NCI-H226 (cell line): ENCODE results near the gene PDCD10.

Source experiments
- DNase-seq: peaks from one replicate; pipeline ENCODE4 v3.0.0-alpha.2; 2015

The PDCD10 gene

DNA sequence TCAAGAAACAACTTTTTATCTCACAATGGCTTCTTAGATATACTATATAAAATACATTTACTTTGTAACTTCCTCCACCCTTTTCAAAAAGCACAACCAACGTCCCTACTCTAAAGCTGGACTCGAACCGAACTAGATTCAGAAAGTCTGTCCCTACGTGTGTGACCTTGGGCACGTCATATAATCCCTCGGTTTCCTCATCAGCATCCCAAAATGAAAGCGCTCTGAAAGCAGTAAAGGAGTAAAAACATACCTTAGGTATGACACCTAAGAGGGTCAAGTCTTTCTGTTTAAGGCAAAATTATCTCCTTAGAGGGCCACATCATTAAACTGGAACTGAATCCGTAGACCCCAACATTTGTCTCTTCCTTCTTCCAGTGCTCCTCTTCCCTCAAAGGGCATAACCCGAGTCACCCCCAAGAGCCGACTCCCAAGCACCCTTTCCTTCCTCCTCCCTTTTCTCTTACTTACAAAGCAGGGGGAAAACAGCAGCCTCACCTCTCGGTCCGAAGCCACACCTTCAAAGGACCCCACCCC, 663 bp downstream of the PDCD10 start:
- DNase-seq = no peak

DNA sequence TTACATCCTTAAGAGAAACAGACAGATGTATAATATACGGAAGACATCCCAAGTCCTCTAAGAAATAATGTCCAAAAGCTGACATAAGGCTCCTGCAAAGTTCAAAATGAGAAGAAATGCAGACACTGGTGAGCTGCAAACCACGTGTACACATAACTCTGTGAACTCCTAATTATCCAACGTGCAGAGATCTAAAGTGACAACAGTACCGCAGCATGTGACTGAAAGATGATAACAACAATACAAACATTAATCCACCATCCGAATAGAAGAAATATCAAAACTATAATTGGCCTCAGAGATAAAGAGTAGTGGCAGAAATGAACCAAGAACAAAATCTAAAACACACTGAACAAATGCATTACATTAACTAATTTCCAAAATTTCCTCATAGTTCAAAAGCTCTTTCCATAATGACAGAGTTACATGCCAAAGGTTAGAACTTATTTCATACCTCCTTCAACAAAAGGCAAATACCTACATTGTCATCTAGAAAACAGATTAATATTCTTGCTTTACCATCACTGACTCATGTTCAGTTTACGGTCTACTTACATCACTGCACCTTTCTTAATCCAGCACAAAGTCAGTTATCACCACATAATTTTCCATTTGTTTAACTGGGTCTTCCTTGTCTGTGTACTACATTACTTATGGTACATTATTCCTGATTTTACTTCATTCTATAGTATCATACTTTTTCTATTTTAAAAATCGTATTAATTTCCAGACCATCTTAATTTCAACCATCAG, 2.2 kb downstream of the PDCD10 start:
- DNase-seq = no peak

DNA sequence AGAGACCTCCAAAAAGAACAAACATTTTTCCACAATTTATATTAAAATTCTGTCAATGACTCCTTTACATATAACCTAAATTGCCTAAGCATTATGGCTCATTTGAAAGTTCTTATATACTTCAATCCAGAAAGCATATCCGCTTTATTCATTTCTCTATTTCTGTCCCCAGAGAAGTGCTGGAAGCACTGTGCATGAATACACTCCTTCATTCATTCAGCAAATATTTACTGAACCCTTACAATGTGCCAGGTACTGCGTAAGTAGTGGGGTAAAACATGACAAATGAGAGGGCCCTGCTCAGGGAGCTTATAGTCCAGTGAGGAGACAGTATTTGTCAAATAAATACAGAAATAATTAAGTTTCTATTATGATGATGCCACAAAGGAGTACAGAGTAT, 3.3 kb downstream of the PDCD10 start:
- no peak for DNase-seq

DNA sequence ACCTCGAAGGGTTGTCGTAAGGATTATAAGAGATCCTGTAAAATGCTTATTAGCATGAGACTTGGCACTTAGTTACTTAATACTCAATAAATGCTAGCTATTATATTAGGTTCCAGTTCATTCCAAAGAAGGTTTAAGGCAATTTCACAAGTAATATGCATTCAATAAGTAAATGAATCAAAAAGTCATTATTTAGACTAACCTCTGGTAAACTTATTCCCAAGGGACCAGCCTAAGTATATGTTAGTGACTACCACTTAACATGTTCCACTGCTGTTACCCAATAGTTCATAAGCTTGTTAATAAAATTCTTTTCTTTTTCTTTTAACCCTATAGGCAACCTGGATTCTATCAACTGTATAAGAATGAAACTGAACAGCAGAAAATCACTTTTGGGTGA, 5.1 kb downstream of the PDCD10 start:
- no peak for DNase-seq

DNA sequence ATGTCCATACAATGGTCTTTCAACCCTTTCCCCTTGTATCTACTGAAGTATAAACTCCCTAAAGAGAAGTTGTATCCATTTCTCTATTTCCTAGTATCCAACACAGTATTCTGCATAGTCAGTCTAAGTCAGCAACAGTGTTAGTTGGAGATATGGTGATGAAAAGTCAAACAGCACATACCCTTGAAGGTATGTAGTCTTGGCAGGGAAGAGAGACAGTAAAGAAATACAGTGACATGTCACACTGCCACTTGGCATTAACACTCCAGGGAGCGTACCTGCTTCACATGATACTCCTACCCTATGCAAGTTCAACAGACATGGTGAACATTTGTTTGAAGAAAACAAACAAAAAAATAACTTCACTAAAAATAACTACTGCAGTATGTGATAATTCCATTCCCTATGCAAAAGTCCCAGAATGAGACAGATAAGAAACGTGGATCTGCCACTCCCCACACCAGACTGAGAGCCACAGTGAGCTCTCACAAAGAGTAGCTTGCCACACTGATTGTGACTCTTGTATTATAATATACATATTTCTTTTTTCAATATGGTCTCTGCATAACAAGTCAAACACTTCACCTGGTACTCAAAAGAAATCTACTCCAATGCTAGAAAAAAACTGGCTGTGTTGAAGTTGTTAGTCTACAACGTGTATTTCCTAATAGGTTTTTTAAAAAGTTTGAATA, 5.9 kb downstream of the PDCD10 start:
- no peak for DNase-seq

DNA sequence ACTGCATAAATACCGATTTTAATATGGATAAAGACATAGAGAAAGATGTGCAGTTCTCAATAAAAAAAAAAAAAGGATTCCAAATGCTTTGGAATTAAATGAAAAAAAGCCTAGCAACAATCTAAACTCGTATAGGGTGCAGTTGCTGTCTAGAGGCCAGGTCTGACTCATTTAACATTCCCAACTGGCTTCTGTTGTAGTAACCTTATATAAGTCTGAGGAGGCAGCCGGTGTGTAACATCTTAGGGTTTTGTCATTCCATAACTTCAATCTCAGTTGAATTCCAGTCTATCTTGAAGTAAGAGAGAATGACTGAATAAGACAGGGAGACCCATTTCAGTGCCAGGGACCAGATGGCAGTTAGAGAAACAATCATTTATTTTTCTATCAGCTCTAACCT, 6.5 kb downstream of the PDCD10 start:
- peak; percentile 60 for DNase-seq

DNA sequence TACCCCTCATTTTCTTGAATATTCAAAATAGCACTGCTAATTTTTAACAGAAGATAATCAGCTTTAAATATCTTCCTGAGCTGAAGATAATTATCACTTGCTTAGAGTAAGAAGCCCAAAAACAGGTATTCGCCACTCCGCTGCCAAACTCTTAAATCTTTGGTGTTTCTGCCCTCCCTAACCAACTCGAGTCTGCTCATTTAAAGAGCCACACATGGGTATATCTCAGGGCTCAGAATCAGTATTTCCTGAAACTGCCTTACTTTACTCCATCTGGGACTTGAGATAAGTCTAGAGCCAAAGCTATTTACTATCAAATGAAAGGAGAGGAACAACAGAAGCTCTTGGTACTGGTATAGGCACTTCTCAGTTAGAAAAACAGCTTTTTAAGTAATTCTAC, 10.8 kb downstream of the PDCD10 start:
- no peak for DNase-seq

DNA sequence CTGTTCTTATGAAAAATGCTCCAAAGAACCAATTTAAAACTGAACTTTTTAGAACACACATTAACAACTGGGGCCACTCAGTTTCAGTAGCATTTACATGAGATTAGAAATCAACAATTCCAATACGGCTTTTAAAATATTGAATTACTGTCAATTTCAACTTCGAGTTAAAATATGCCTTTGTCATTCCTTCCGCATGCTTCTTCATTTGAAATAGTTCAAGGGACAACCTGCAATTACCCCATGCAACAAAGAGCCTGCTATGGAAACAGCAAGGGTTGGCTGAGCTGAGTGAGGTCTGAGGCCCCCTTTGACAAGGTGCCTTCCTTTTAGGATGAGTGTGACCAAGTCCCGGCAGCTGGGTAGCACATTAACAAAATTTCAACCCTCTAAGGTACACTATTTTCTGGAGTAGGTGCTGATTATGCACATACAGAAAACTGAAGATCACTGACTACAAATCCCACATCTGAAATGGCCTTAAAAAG, 11.6 kb downstream of the PDCD10 start:
- DNase-seq = no peak

DNA sequence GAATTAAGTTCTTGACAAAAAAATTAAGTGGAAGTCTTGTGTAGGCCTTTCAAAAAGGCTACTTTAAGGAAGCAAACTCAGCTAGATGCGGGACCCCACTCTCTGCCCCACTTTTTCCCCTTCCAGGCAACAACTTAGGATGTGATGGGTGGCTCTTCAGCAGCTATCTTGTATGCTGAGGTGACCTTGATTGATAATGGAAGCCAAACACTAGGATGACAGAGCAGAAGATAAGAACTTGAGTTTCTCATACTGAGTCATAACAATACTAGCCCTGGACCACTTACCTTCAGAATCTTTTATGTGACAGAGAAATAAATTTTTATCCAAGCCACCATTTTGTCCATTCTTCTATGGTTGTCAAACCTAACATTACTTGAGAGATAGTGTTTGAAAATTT, 16.1 kb downstream of the PDCD10 start:
- DNase-seq = no peak

DNA sequence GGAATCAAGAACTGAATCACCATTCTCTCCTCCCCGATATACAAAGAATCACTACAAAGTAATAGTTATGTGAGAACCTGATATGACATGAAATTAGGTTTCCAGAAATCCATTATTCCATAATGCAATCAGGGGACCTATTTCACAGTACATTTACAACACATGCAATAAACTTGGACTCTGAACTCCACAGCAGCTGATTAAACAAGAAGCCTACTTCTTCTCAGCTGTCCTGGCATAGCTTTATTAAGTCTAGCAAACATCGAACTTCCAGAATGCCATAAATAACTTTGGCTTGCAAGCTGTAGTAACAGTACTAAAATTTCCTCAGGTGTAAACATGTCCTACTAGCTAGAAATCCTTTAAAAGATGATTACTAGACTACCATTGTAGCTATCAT, 17.8 kb downstream of the PDCD10 start:
- no peak for DNase-seq

DNA sequence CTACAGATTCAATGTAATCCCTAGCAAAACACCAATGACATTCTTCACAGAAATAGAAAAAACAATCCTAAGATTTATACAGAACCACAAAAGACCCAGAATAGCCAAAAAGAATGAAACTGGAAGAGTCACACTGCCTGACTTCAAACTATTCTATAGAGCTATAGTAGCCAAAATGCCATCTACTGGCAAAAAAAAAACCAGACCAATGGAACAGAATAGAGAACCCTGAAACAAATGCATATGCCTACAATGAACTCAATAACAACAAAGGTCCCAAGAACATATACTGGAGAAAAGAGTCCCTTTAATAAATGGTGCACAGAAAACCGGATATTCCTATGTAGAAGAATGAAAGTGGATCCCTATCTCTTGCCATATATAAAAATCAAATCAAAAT, 19.8 kb downstream of the PDCD10 start:
- DNase-seq = no peak

DNA sequence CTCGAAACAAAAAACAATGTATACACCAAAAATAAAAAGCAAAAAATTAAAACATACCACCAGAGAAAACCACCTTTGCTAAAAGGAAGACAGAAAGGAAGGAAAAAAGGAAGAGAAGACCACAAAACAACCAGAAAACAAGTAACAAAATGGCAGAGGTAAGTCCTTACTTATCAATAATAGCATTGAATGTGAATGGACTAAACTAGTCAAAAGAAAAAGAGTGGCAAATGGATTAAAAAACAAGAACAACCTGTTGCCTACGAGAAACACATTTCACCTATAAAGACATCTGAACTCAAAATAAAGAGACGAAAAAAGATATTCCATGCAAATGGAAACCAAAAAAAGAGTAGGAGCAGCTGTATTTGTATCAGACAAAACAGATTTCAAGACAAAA, 22.2 kb downstream of the PDCD10 start:
- no peak for DNase-seq

DNA sequence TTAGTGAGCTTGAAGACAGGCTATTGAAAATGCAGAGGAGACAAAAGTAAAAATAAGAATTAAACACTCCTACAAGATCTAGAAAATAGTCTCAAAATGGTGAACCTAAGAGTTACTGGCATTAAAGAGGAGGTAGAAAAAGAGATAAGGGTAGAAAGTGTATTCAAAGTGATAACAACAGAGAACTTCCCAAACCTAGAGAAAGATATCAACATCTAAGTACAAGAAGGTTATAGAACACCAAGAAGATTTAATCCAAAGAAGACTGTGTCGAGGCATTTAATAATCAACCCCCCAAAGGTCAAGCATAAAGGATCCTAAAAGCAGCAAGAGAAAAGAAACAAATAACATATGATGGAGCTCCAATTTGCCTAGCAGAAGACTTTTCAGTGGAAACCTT, 23.3 kb downstream of the PDCD10 start:
- no peak for DNase-seq

DNA sequence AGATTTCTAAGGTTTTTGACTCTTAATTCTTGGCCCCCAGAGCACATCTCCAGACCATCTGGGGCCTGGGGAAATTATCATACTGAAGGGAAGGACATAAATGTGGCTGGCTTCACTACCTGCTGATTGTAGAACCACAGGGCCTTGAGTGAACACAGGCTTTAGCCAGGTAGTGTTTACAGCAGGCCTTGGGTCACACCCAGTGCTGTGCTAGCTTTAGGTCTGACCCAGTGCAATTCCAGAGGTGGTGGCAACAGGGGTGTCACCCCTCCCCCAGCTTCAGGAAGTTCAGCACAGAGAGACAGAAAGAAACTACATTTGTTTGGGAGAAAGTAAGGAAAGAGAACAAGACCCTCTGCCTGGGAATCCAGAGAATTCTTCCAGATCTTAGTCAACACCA, 24.1 kb downstream of the PDCD10 start:
- DNase-seq = no peak

DNA sequence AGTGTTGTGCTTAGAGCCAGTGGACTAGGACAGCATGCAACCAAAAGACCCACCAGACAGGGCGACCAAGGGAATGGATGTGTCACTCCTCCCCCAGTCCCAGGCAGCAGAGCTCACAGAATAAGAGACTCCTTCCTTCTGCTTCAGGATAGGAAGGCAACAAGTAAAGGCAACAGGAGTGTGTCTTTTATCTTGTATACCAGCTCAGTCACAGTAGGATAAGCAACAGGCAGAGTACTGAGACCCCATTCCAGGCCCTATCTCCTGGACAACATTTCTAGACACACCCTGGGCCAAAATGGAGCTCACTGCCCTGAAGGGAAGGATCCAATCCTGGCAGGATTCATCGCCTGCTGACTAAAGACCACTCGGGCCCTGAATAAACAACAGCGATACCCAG, 25.0 kb downstream of the PDCD10 start:
- no peak for DNase-seq

DNA sequence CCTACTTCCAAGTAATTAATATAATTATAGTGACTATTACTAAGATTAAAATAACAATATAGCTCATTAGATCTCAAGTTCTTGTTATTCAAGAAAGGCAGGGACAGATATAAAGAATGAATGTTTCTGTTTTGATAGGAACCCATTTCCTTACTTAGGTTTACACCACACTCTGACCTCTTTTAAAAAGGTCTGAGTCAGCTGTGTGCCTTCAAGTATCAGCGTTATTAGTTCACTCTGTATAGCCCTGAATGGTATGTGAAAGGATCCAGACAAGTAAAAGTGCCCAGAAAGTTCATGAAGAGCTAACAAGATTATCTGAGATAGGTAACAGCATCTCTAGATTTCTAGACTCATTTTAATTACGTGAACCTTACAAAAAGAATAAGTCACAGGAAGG, 28.9 kb downstream of the PDCD10 start:
- DNase-seq = no peak

DNA sequence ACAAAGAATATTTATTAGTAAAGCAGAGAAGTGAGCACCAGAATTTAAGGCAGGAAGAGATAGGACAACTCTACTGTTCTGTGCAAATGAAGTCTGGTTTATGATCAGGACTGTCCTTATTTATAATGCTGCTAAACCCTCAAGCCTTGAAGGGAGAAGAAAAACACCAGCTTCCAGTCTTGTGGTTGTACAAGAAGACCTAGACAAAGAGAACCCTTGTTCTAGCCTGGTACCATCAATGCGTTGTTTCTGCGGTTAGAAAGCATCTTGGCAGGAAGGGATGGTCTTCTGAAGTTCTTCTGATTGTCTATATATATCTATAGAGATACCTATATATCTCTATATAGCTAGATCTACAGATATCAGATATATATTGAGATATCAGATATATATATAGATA, 33.8 kb downstream of the PDCD10 start:
- no peak for DNase-seq

DNA sequence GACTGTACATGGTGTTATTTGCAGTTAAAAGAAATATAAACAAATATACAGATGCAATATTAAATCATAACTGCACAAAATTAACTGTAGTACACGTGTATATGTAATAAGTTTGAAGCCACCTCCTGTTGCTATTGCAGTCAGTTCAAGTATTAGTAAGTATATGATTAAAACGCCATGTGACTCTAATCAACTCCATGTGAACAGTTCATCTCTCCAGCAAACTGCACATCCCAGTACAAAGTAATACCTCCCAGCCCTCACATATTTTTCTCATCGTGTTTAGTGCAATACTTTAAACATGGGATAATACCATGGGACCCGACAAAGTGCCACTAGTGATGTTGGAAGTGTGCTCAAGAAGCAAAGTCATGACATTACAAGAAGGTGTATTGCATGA, 34.6 kb downstream of the PDCD10 start:
- no peak for DNase-seq

DNA sequence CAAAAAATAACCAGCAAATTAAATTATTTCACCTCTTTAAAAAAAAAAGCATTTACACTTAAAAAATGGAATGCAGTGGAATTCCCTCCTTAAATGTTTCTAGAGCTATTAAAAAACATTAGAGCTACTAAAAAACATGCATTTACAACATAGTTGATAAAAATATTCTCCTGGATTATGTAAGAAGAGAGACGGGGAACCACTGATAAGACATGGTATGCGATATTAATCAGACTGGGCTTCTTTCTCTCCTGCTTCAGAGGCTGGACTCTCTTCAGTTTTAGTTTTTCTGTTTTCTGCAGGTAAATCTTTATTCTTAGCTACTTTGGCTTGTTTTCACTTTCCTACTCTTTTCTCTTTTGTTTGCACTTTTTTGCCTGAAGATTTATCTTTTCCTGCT, 40.6 kb downstream of the PDCD10 start:
- DNase-seq = no peak

DNA sequence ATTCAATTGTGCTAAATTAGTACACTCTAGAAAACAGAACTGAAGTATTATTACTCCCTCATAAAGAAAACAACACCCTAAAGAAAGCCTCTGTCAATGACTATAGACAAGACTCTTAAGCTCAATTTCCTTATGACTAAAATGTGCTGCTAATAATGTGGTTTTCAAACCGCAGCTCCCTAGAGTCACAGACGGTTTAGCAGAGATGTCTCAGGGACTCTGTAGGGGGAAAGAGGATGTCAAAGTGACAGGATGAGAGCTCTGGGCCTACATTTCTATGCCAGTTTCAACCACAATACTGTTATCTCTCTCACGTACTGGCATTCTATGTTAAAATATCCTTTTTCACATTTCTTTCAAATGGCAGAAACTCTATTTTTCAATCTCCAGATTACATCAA, 43.3 kb downstream of the PDCD10 start:
- no peak for DNase-seq

DNA sequence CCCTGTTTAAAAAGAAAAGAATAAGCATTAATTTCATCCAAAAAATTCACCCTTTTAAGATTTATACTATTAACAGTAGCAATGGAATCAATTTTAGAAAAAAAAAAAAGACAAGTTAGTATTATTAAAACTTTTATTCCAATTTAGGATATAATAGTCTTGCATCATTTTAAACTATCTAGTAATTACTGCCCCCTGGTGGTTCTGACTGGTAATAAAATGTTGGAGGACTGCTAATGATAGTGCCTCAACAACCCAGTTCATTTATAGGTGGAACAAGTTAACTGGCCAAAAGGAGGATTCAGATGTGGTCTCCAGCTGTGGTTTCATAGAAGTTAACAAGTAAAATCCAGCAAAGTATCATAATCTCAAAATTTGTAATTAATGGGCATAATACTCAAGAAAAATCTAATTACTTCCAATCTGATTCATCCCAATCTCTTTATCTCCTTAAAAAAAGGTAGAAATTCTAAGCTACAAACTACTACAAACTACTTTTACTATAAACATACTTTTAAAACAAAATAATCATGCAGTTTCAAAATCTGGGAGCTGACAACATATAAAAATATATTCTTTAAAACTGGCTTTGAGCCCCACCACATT, 50.2 kb downstream of the PDCD10 start:
- no peak for DNase-seq

DNA sequence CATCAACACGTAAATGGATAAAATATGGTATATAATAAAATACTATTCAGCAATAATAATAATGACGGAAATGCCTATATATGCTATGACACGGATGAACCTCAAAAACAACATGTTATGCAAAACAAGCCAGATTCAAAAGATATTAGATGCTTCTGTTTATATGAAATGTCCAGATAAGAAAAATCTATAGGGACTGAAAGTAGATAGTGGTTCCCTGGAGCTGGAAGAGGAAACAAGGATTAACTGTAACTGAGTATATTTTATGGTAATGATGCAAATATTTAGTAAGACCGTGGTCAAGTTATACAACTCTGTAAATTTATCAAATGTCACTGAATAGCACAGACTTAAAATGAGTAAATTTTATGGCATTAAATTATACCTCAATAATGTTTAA, 55.2 kb downstream of the PDCD10 start:
- no peak for DNase-seq

DNA sequence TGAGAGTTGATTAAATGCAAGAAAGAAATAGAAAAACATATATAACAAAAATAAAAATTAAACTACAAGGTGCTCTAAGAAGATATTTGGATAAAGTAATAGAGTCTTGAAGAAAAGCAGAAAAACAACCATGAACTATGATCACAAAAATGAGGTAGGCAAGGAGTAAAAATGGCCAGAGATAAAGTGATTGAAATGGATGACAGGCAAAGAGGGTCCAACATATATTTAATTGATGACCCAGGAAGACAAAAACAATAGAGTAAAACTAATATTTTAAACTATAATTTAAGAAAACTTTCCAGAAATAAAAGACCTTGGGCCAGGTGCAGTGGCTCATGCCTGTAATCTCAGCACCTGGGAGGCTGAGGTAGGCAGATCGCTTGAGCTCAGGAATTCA, 58.8 kb downstream of the PDCD10 start:
- no peak for DNase-seq

DNA sequence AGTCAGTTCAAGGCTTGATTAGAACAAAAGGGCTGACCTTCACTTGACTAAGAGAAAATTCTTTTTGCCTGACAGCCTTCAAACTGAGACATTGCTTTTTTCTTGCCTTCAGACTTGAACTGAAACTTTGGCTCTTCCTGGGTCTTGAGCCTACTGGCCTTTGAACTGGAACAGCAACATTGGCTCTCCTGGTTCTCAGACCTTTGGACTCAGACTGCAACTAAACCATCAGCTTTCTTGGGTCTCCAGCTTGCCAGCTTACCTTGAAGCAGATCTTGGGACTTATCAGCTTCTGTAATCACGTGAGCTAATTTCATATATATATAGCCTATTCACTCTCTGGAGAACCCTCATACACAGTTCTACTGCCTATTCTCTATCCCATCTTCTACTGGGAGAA, 61.5 kb downstream of the PDCD10 start:
- DNase-seq = no peak
